GDM1 (cell line): ENCODE data around the gene HEXA.

ENCODE experiments used
- DNase-seq: peaks from one replicate; lab custom pipeline; 2025; lab: John Stamatoyannopoulos, UW

The HEXA gene

GRCh38 chr15:72375501-72375845 lies 341 bp downstream of the HEXA start:
- no peak for DNase-seq

GRCh38 chr15:72372361-72372760 lies 3.5 kb downstream of the HEXA start:
- no peak for DNase-seq

GRCh38 chr15:72369964-72370363 lies 5.8 kb downstream of the HEXA start:
- DNase-seq = no peak

GRCh38 chr15:72368899-72369298 lies 6.9 kb downstream of the HEXA start:
- DNase-seq = peak; percentile 10

GRCh38 chr15:72368325-72368724 lies 7.5 kb downstream of the HEXA start:
- no peak for DNase-seq

GRCh38 chr15:72365844-72366243 lies 10.0 kb downstream of the HEXA start:
- DNase-seq = peak; percentile 70

- no peak for DNase-seq
These were observed 14.6 kb downstream of the HEXA start for GRCh38 chr15:72361176-72361575.

- no peak for DNase-seq
These were observed 17.1 kb downstream of the HEXA start for GRCh38 chr15:72358650-72359171.

GRCh38 chr15:72358121-72358520 lies 17.7 kb downstream of the HEXA start:
- DNase-seq = no peak

GRCh38 chr15:72354496-72354895 lies 21.3 kb downstream of the HEXA start:
- DNase-seq = no peak

GRCh38 chr15:72353266-72353665 lies 22.5 kb downstream of the HEXA start:
- DNase-seq = no peak

- no peak for DNase-seq
These were observed 30.0 kb downstream of the HEXA start for GRCh38 chr15:72345806-72346205.

- DNase-seq = no peak
These were observed 30.5 kb downstream of the HEXA start for GRCh38 chr15:72345280-72345679.

- DNase-seq = no peak
These were observed 31.2 kb downstream of the HEXA start for GRCh38 chr15:72344602-72345001.

GRCh38 chr15:72342385-72342784 lies 33.4 kb downstream of the HEXA start:
- peak; percentile 24 for DNase-seq

- DNase-seq = no peak
These were observed 34.5 kb downstream of the HEXA start for GRCh38 chr15:72341361-72341760.

GRCh38 chr15:72340366-72340765 lies 35.4 kb downstream of the HEXA start:
- DNase-seq = no peak

- no peak for DNase-seq
These were observed 36.0 kb downstream of the HEXA start for GRCh38 chr15:72339777-72340177.

- no peak for DNase-seq
These were observed 37.0 kb downstream of the HEXA start for GRCh38 chr15:72338617-72339321.

GRCh38 chr15:72338148-72338547 lies 37.7 kb downstream of the HEXA start:
- no peak for DNase-seq

- no peak for DNase-seq
These were observed 41.0 kb downstream of the HEXA start for GRCh38 chr15:72334842-72335241.

- DNase-seq = no peak
These were observed 44.8 kb downstream of the HEXA start for GRCh38 chr15:72331021-72331420.

- no peak for DNase-seq
These were observed 52.1 kb downstream of the HEXA start for GRCh38 chr15:72323752-72324151.

GRCh38 chr15:72319985-72320671 lies 55.7 kb downstream of the HEXA start, which contains the start of gene CELF6:
TSS of gene CELF6 (minus strand) at chr15:72320157. CDS start at chr15:72319874, 283 bp downstream.
- peak; percentile 73 for DNase-seq
